HCT116 (cell line): ENCODE data around the gene KRT83.

ENCODE experiments used
- CEBPB ChIP-seq: IDR thresholded peaks from 2 replicates; pipeline ENCODE4 v1.6.1; 2012; ENCODE audit warnings: low read depth
- EGR1 ChIP-seq: IDR thresholded peaks from 2 replicates; pipeline ENCODE4 v1.6.1; 2012; ENCODE audit warnings: low read depth
- POLR2AphosphoS5 ChIP-seq: IDR thresholded peaks from 2 replicates; pipeline ENCODE4 v1.6.1; 2011; ENCODE audit warnings: mild to moderate bottlenecking, low read depth, low read length, moderate library complexity
- RAD21 ChIP-seq: IDR thresholded peaks from 2 replicates; pipeline ENCODE4 v1.6.1; 2012; ENCODE audit warnings: low read depth, mild to moderate bottlenecking
- ZBTB33 ChIP-seq: IDR thresholded peaks from 2 replicates; pipeline ENCODE4 v1.6.1; 2011; ENCODE audit warnings: mild to moderate bottlenecking, low read length, moderate library complexity; ENCODE audit not compliant: insufficient replicate concordance; ENCODE audit errors: extremely low read depth
- TF ChIP-seq, protein P1 (sequence below), 3 experiments: fragments of 200-600 bp in 1 of 3; sonication (generic) in 1 of 3; IDR thresholded peaks in 2 of 3; conservative IDR thresholded peaks in 1 of 3; 2 replicates each; pipeline ENCODE4 v1.5.1; 2012 to 2017; ENCODE audit warnings: low read depth in 2 of 3, low read length in 2 of 3, antibody characterized with exemption in 1 of 3, borderline replicate concordance in 1 of 3, control low read depth in 1 of 3, mild to moderate bottlenecking in 1 of 3, mixed read lengths in 1 of 3, mixed run types in 1 of 3, moderate library complexity in 1 of 3; ENCODE audit not compliant: insufficient read depth in 1 of 3

- no peak for TF ChIP-seq RAD21
- TF ChIP-seq, protein P1, sequence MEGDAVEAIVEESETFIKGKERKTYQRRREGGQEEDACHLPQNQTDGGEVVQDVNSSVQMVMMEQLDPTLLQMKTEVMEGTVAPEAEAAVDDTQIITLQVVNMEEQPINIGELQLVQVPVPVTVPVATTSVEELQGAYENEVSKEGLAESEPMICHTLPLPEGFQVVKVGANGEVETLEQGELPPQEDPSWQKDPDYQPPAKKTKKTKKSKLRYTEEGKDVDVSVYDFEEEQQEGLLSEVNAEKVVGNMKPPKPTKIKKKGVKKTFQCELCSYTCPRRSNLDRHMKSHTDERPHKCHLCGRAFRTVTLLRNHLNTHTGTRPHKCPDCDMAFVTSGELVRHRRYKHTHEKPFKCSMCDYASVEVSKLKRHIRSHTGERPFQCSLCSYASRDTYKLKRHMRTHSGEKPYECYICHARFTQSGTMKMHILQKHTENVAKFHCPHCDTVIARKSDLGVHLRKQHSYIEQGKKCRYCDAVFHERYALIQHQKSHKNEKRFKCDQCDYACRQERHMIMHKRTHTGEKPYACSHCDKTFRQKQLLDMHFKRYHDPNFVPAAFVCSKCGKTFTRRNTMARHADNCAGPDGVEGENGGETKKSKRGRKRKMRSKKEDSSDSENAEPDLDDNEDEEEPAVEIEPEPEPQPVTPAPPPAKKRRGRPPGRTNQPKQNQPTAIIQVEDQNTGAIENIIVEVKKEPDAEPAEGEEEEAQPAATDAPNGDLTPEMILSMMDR (IDR thresholded peaks at IDR 0.05 in 2 of 3, conservative IDR thresholded peaks at IDR 0.05 in 1 of 3; ENCODE audit: borderline replicate concordance in 1 of 3, insufficient read depth in 1 of 3, low read depth in 2 of 3, low read length in 2 of 3), result no peak
- TF ChIP-seq CEBPB, result no peak
- TF ChIP-seq ZBTB33, result no peak
- TF ChIP-seq EGR1, result no peak
- TF ChIP-seq POLR2AphosphoS5, result no peak
These were observed 26.4 kb downstream of the KRT83 start for GRCh38 chr12:52294803-52295202.
